ENCODE data around the gene ATP13A1.

Gene ATP13A1

GRCh38 chr19:19637523-19638251 is 25.8 kb downstream of the ATP13A1 start:
- no peak for TF ChIP-seq CTCF (IDR thresholded peaks at IDR 0.05; ENCODE audit: extremely low read depth, missing control alignments)
- DNase-seq (ENCODE audit: low spot score) = no peak

GRCh38 chr19:19637186-19637522 is 26.3 kb downstream of the ATP13A1 start:
- TF ChIP-seq CTCF (IDR thresholded peaks at IDR 0.05; ENCODE audit: extremely low read depth, missing control alignments) = no peak
- DNase-seq (ENCODE audit: low spot score) = no peak

GRCh38 chr19:19636573-19637185 is 26.8 kb downstream of the ATP13A1 start:
- TF ChIP-seq CTCF (IDR thresholded peaks at IDR 0.05; ENCODE audit: extremely low read depth, missing control alignments) = no peak

GRCh38 chr19:19635313-19635702 is 28.2 kb downstream of the ATP13A1 start:
- DNase-seq (ENCODE audit: low spot score) = peak; percentile 38
- TF ChIP-seq CTCF (IDR thresholded peaks at IDR 0.05; ENCODE audit: extremely low read depth, missing control alignments) = no peak

More at GRCh38 chr19:19636573-19637185, 26.8 kb downstream of the ATP13A1 start:
- peak; percentile 36 for DNase-seq (ENCODE audit: low spot score)

- DNase-seq (ENCODE audit: low spot score) = peak; percentile 56
- TF ChIP-seq CTCF (IDR thresholded peaks at IDR 0.05; ENCODE audit: extremely low read depth, missing control alignments) = no peak
Observed at GRCh38 chr19:19634516-19635312, 28.8 kb downstream of the ATP13A1 start.

- no peak for DNase-seq (ENCODE audit: low spot score)
- no peak for TF ChIP-seq CTCF (IDR thresholded peaks at IDR 0.05; ENCODE audit: extremely low read depth, missing control alignments)
Observed at GRCh38 chr19:19633711-19634515, 29.6 kb downstream of the ATP13A1 start.
